HUES64 (cell line): ENCODE data around the gene ZNF714.

ENCODE experiments used
- H3K27ac ChIP-seq: 2 replicates; pipeline ENCODE4 v1.7.0; 2013; ENCODE audit warnings: low read depth, low read length, inconsistent platforms
- H3K27me3 ChIP-seq: 2 replicates; pipeline ENCODE4 v1.6.1; 2013; ENCODE audit warnings: mild to moderate bottlenecking, low read length; ENCODE audit not compliant: insufficient read depth
- H3K36me3 ChIP-seq: 2 replicates; pipeline ENCODE4 v1.6.1; 2013; ENCODE audit warnings: mild to moderate bottlenecking, low read length; ENCODE audit not compliant: insufficient read depth
- H3K4me1 ChIP-seq: 2 replicates; pipeline ENCODE4 v1.6.1; 2013; ENCODE audit warnings: mild to moderate bottlenecking, low read length, moderate library complexity; ENCODE audit not compliant: insufficient read depth
- H3K4me3 ChIP-seq: 2 replicates; pipeline ENCODE4 v1.5.1; 2013; ENCODE audit warnings: mild to moderate bottlenecking, low read length, moderate library complexity
- H3K9ac ChIP-seq: 2 replicates; pipeline ENCODE4 v1.6.1; 2013; ENCODE audit warnings: mild to moderate bottlenecking, low read depth, low read length
- H3K9me3 ChIP-seq: 2 replicates; pipeline ENCODE4 v1.6.1; 2013; ENCODE audit warnings: low read depth, low read length; ENCODE audit not compliant: insufficient read depth
- WGBS: fragments of 150-250, 120-280 bp; methylation state at CpG from one replicate; pipeline ENCODE4 v1.1.7; 2013; ENCODE audit warnings: missing lambda C conversion rate; 5-methylcytosine and 5-hydroxymethylcytosine counted together

The ZNF714 gene

DNA sequence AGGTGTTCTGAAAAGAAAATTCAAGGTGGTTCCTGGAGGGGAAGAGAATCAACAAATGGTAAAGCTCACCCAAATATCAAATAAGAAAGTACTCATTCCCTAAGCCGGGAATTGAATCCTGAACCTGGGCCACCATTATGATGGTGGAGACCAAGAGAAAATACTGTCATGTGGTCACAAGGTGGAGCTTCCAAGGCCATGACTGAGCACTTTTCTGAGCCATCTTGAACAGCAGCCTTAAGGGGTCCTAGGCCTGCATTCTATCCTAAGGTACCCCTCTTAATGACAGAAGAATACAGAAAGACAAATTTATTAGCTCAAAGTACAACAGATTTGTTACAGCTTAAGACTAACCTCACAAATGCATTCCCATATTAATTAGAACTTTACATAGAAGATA, 69.5 kb downstream of the ZNF714 start:
- 96% methylated on average over 1 of the region's 1 CpG for WGBS
- Histone ChIP-seq H3K27ac (0 out of 2 replicates have a peak overlapping the region, but pooled peaks have one; percentile 26), H3K4me3 (no peak overlapping the region), H3K27me3 (no peaks in the 10 kb centered on the region), H3K9me3 (peaks cover 30% of the 10 kb centered on the region), H3K4me1 (0 out of 2 replicates have a peak, but pooled peaks cover 3% of the 10 kb centered on the region), H3K36me3 (peaks cover 74% of the 10 kb centered on the region), H3K9ac (no peak overlapping the region)

DNA sequence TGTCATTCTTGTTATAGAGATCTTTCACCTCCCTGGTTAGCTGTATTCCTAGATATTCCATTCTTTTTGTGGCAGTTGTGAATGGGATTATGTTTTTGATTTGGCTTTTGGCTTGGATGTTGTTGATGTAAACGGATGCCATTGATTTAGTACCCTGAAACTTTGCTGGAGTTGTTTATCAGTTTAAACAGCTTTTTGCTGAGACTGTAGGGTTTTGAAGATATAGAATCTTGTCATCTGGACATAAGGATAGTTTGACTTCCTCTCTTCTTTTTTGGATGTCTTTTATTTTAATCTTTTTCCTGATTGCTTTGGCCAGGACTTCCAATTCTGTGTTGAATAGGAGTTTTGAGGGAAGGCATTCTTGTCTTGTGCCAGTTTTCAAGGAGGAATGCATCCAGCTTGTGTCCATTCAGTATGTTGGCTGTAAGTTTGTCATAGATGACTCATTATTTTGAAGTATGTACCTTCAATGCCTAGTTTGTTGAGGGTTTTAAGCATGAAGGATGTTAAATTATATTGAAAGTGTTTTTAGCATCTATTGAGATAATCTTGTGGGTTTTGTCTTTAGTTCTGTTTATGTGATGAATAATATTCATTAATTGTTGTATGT, 76.6 kb downstream of the ZNF714 start:
- Histone ChIP-seq H3K27ac (no peak overlapping the region), H3K9ac (no peak overlapping the region), H3K9me3 (no peaks in the 10 kb centered on the region), H3K4me3 (no peak overlapping the region), H3K27me3 (no peaks in the 10 kb centered on the region), H3K4me1 (0 out of 2 replicates have a peak, but pooled peaks cover 3% of the 10 kb centered on the region), H3K36me3 (peaks cover 26% of the 10 kb centered on the region)
- 94% methylated on average over 1 of the region's 1 CpG for WGBS

DNA sequence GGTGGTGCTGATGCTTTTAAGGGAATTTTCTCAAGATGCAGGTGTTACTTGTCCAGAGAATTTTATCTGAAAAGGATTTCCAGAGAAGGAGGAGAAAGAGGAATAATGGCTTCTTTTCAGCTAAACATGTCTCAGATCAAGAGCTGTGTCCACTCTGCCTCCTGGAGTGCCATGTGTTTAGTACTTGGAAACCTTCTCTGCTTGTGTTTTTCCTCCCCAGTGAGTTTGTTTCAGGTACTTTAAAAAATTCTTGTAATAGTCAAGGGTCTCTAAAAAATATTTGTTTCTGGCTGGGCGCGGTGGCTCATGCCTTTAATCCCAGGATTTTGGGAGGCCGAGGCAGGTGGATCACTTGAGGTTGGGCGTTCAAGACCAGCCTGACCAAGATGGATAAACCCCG, 82.5 kb downstream of the ZNF714 start:
- Histone ChIP-seq H3K36me3 (peaks cover 61% of the 10 kb centered on the region), H3K27me3 (no peaks in the 10 kb centered on the region), H3K9ac (no peak overlapping the region), H3K4me1 (no peaks in the 10 kb centered on the region), H3K4me3 (no peak overlapping the region), H3K27ac (no peak overlapping the region), H3K9me3 (no peaks in the 10 kb centered on the region)
- WGBS = 93% methylated on average over 5 of the region's 5 CpGs

DNA sequence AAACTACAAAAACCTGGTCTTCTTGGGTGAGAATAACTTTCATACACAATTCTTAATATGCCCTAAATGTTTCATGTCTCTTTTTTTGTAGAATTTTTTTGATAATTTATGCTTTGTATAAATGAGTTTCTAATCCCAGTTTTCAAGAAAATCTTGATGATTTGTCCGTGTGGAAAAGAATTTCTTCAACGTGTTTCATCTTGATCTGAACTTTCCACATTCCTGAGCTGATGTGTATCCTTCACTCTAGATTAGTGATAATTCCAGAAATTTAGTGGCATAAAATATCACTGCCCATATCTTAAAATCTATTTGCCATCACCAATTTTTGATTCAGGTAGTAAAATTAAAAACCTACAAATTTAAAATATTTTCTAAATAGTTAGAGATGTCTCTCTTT, 84.4 kb downstream of the ZNF714 start:
- no peaks in the 10 kb centered on the region for H3K9me3 ChIP-seq

More for the DNA sequence above, 84.4 kb downstream of the ZNF714 start:
- WGBS = 90% methylated on average over 2 of the region's 2 CpGs
- Histone ChIP-seq H3K27me3 (no peaks in the 10 kb centered on the region), H3K4me1 (no peaks in the 10 kb centered on the region), H3K36me3 (peaks cover 68% of the 10 kb centered on the region), H3K27ac (no peak overlapping the region), H3K4me3 (no peak overlapping the region), H3K9ac (no peak overlapping the region)
